HepG2 (cell line): Measurements from ENCODE around the gene COPS6. TPM values are rescaled to one million over a fixed set of nuclear protein-coding genes. Genes with fewer than 3 reads are reported as not detected.

Experiments
- ATAC-seq: fragments of 200-7000 bp; cut with Tn5 transposase; 3 replicates; pipeline ENCODE4 v1.9.1; 2020; ENCODE audit warnings: mild to moderate bottlenecking, moderate library complexity
- BruUV-seq: library from RNA; stranded (reverse); fragments of 400-500 nt; replicated peaks from 2 replicates; lab custom pipeline; 2021; lab: Mats Ljungman, UMichigan
- CTCF ChIA-PET: fragments of 300-600 bp; formaldehyde crosslinking; extraction: SDS; loops from one replicate; lab custom pipeline; 2021; ENCODE audit warnings: low total read pairs, inconsistent platforms, low intra/inter-chr PET ratio; lab: Yijun Ruan, JAX
- POLR2A ChIA-PET: fragments of 350-600 bp; sonication (Branson Sonifier 250); formaldehyde crosslinking; loops from one replicate; lab custom pipeline; 2020; ENCODE audit warnings: antibody characterized with exemption, inconsistent platforms; lab: Yijun Ruan, JAX
- DNase-seq: peaks from one replicate; pipeline ENCODE4 v3.0.0-alpha.2; 2015; ENCODE audit warnings: low spot score
- FAIRE-seq: peaks from 3 replicates; lab custom pipeline; 2011; peaks lifted over from hg19 to GRCh38; lab: Jason Lieb, UNC
- H2AFZ ChIP-seq: one replicate; pipeline ENCODE4 v1.6.1; 2011; ENCODE audit warnings: low read length, inconsistent platforms
- H3K27ac ChIP-seq: fragments of 300-600 bp; 3 replicates; pipeline ENCODE4 v1.8.0; 2011; ENCODE audit warnings: mixed run types, mild to moderate bottlenecking, mixed read lengths, low read length, inconsistent platforms; ENCODE audit not compliant: insufficient read depth; ENCODE audit errors: extremely low read length
- H3K27me3 ChIP-seq, 2 experiments: fragments of 200-600 bp in 1 of 2; 2 replicates in 1 of 2; 3 replicates in 1 of 2; pipeline versions ENCODE4 v1.6.0 to v1.8.0; 2011; ENCODE audit warnings: low read length in 2 of 2, mild to moderate bottlenecking in 2 of 2, moderate library complexity in 2 of 2, inconsistent platforms in 1 of 2; ENCODE audit not compliant: insufficient read depth in 2 of 2, control insufficient read depth in 1 of 2
- H3K36me3 ChIP-seq, 2 experiments: fragments of 200-600 bp in 1 of 2; replicated peaks in 1 of 2; 2 replicates in 1 of 2; 3 replicates in 1 of 2; pipeline versions ENCODE4 v1.5.1 to v1.8.0; 2011; ENCODE audit warnings: low read length in 2 of 2, inconsistent platforms in 1 of 2; ENCODE audit not compliant: insufficient read depth in 2 of 2, control insufficient read depth in 1 of 2
- H3K4me1 ChIP-seq: 2 replicates; pipeline ENCODE4 v1.5.1; 2012; ENCODE audit warnings: low read length, inconsistent platforms; ENCODE audit not compliant: insufficient read depth
- H3K4me2 ChIP-seq: 2 replicates; pipeline ENCODE4 v1.6.0; 2011; ENCODE audit warnings: low read depth, low read length, inconsistent platforms
- H3K4me3 ChIP-seq, 3 experiments: fragments of 200-600 bp in 1 of 3; sonication (generic), shearing (Covaris generic) in 1 of 3; replicated peaks in 1 of 3; 2 replicates each; pipeline ENCODE4 v1.5.1; 2011 to 2016; ENCODE audit warnings: low read length in 3 of 3, inconsistent platforms in 2 of 3, low read depth in 2 of 3, mild to moderate bottlenecking in 2 of 3, control low read depth in 1 of 3, mixed read lengths in 1 of 3; ENCODE audit not compliant: insufficient read depth in 1 of 3
- H3K79me2 ChIP-seq: one replicate; pipeline ENCODE4 v1.6.1; 2011; ENCODE audit warnings: low read length, inconsistent platforms; ENCODE audit not compliant: insufficient read depth
- H3K9ac ChIP-seq: 2 replicates; pipeline ENCODE4 v1.6.0; 2011; ENCODE audit warnings: mild to moderate bottlenecking, low read depth, low read length, inconsistent platforms; ENCODE audit not compliant: insufficient read depth
- H3K9me3 ChIP-seq: 2 replicates; pipeline ENCODE4 v1.5.1; 2012; ENCODE audit warnings: mild to moderate bottlenecking, low read length
- H4K20me1 ChIP-seq: 2 replicates; pipeline ENCODE4 v1.6.0; 2011; ENCODE audit warnings: inconsistent platforms, mild to moderate bottlenecking, low read length, moderate library complexity; ENCODE audit not compliant: insufficient read depth
- CREB1 ChIP-seq, 2 experiments: fragments of 450-650 bp in 1 of 2; IDR thresholded peaks; 2 replicates each; pipeline ENCODE4 v1.6.1; 2016 to 2017; ENCODE audit warnings: control low read depth in 1 of 2, mild to moderate bottlenecking in 1 of 2, missing compliant biosample characterization in 1 of 2, missing genetic modification characterization in 1 of 2
- FIP1L1 ChIP-seq: fragments of 200-400 bp; formaldehyde crosslinking; IDR thresholded peaks from 2 replicates; pipeline ENCODE4 v1.6.1; 2018; ENCODE audit warnings: low read depth, mild to moderate bottlenecking, low read length, moderate library complexity, borderline replicate concordance; ENCODE audit not compliant: insufficient read depth
- IKZF5 ChIP-seq: IDR thresholded peaks from 2 replicates; pipeline ENCODE4 v1.6.1; 2018; ENCODE audit warnings: missing genetic modification reagents, mild to moderate bottlenecking, missing compliant biosample characterization
- KDM3A ChIP-seq: IDR thresholded peaks from 2 replicates; pipeline ENCODE4 v1.6.1; 2018; ENCODE audit warnings: low read depth, missing compliant biosample characterization
- MAFF ChIP-seq: IDR thresholded peaks from 2 replicates; pipeline ENCODE4 v1.6.1; 2011; ENCODE audit warnings: low read depth, low read length, improper control_type of control experiment
- MAFK ChIP-seq, 2 experiments: IDR thresholded peaks in 1 of 2; conservative IDR thresholded peaks in 1 of 2; 2 replicates each; pipeline ENCODE4 v1.6.1; 2011; ENCODE audit warnings: improper control_type of control experiment in 2 of 2, low read length in 2 of 2
- NR0B2 ChIP-seq: sonication (generic); formaldehyde crosslinking; IDR thresholded peaks from 2 replicates; pipeline ENCODE4 v1.4.0; 2020; ENCODE audit warnings: mild to moderate bottlenecking, missing genetic modification reagents
- SMYD3 ChIP-seq: sonication (generic); formaldehyde crosslinking; IDR thresholded peaks from 2 replicates; pipeline ENCODE4 v1.8.1; 2023; ENCODE audit warnings: mild to moderate bottlenecking, missing genetic modification reagents
- THAP7 ChIP-seq: sonication (generic); formaldehyde crosslinking; IDR thresholded peaks from 2 replicates; pipeline ENCODE4 v1.8.1; 2023; ENCODE audit warnings: mild to moderate bottlenecking, missing genetic modification reagents
- WGBS: methylation state at CpG from one replicate; pipeline ENCODE4 v1.1.6; 2017; ENCODE audit warnings: low lambda C conversion rate; 5-methylcytosine and 5-hydroxymethylcytosine counted together
- in situ Hi-C: cut with HindIII; loops from 2 replicates; pipeline ENCODE4 v1.10.0; 2017; ENCODE audit warnings: low pct_unique_long_range_greater_than_20kb; ENCODE audit not compliant: extremely low pct_ligation_motif_present
- intact Hi-C: fragments of 100-400 bp; cut with micrococcal nuclease; formaldehyde crosslinking; loops from one replicate; pipeline ENCODE4 v1.10.0; 2022; ENCODE audit not compliant: unreplicated experiment
- polyA plus RNA-seq, 8 experiments: library from polyadenylated mRNA; depleted of rRNA in 3 of 8; stranded (reverse) in 7 of 8; unstranded in 1 of 8; fragments of >200 nt; fragmentation: Illumina TruSeq in 4 of 8; extraction: Trizol in 4 of 8; gene quantifications; 2 replicates each; pipeline versions ENCODE4 v1.2.1 to v1.2.3, GENCODE V29; 2011 to 2016; ENCODE audit warnings: low read depth in 4 of 8, missing spikeins in 1 of 8, mixed read lengths in 1 of 8; ENCODE audit not compliant: insufficient read depth in 1 of 8
- total RNA-seq, 5 experiments: library from RNA; depleted of rRNA; stranded (reverse); fragments of >200 nt; fragmentation: Illumina TruSeq; extraction: Trizol; gene quantifications; 2 replicates each; pipeline ENCODE4 v1.2.3, GENCODE V29; 2016; ENCODE audit warnings: low read depth in 1 of 5

COPS6 gene
- total and polyA plus RNA-seq, 2 of the 13 experiments (the other 11 are each of a cell fraction or from before 2014, with no cell fraction given), result 33.4 to 117 TPM

- Histone ChIP-seq H3K27me3 (no peaks in the 10 kb centered on the region), H3K9ac (no peak overlapping the region), H3K4me1 (peaks cover 37% of the 10 kb centered on the region), H3K4me3 (no peak overlapping the region), H4K20me1 (peaks cover 33% of the 10 kb centered on the region), H3K27ac (no peak overlapping the region), H3K79me2 (peaks cover 46% of the 10 kb centered on the region), H3K4me2 (no peak overlapping the region), H3K36me3 (peaks cover 34 to 79% of the 10 kb centered on the region in 2 experiments), H2AFZ (no peak overlapping the region), H3K9me3 (no peaks in the 10 kb centered on the region)
- DNase-seq, result no peak
- ATAC-seq, result no peak
- POLR2A ChIA-PET, result no interaction called here
- CTCF ChIA-PET, result no interaction called here
- in situ Hi-C loops, result no loop called here
- no peak for FAIRE-seq
- 92% methylated on average over 7 of the region's 7 CpGs for WGBS
- intact Hi-C loops, result loop anchor here (1.0 kb wide), 1 partner anchor 10 kb away; no protein-coding TSS in a partner anchor
- no TSS peak for BruUV-seq
- TF ChIP-seq FIP1L1, result no peak
- TF ChIP-seq NR0B2, result no peak
- TF ChIP-seq IKZF5 (CRISPR knock-in tag), result no peak
- peak; percentile 86 for TF ChIP-seq MAFF
- no peak for TF ChIP-seq KDM3A (CRISPR knock-in tag)
- TF ChIP-seq THAP7 (CRISPR knock-in tag), result no peak
- no peak for TF ChIP-seq SMYD3 (CRISPR knock-in tag)
- no peak for TF ChIP-seq CREB1 (IDR thresholded peaks at IDR 0.05)
- TF ChIP-seq CREB1 (CRISPR knock-in tag; IDR thresholded peaks at IDR 0.05), result no peak
- TF ChIP-seq MAFK (conservative IDR thresholded peaks at IDR 0.05 in 1 of 2, IDR thresholded peaks at IDR 0.05 in 1 of 2; ENCODE audit: low read length in 2 of 2), result peak; percentile 83 to 91
These were observed 13.9 kb upstream of the COPS6 start for GRCh38 chr7:100074841-100075240.
